Suppressor macrophage treated with lipopolysaccharide for 1 hour (primary cell): ENCODE results near the gene CDC37.

Experiments
- DNase-seq, 3 donors: peaks; one replicate each; pipeline ENCODE4 v3.0.0-alpha.2; 2020 to 2022

The CDC37 gene

GRCh38 chr19:10403137-10404021, at the start of gene CDC37:
Gene CDC37, minus strand, starts transcription at chr19:10403542. Its CDS starts 63 bp downstream, at chr19:10403479.
- peak; percentile 98 to 100 (median 99) for DNase-seq

GRCh38 chr19:10450853-10451609, 47.7 kb upstream of the CDC37 start:
- peak in 2 of 3 donors; percentile 28 to 36 for DNase-seq

GRCh38 chr19:10450191-10450852, 47.0 kb upstream of the CDC37 start:
- DNase-seq: no peak

GRCh38 chr19:10449037-10449436, 45.7 kb upstream of the CDC37 start:
- no peak for DNase-seq

- no peak for DNase-seq
Observed at GRCh38 chr19:10442698-10443097, 39.4 kb upstream of the CDC37 start.

- DNase-seq: no peak
Observed at GRCh38 chr19:10439588-10439987, 36.2 kb upstream of the CDC37 start.

- DNase-seq: no peak
Observed at GRCh38 chr19:10433131-10433536, 29.8 kb upstream of the CDC37 start.

GRCh38 chr19:10432736-10433130, 29.4 kb upstream of the CDC37 start:
- no peak for DNase-seq

GRCh38 chr19:10431943-10432735, 28.8 kb upstream of the CDC37 start:
- peak; percentile 78 to 91 (median 82) for DNase-seq

- DNase-seq: peak; percentile 73 to 78 (median 74)
Observed at GRCh38 chr19:10431254-10431942, 28.1 kb upstream of the CDC37 start.

GRCh38 chr19:10430505-10431253, 27.3 kb upstream of the CDC37 start:
- peak; percentile 74 to 93 (median 88) for DNase-seq

GRCh38 chr19:10428996-10429381, 25.6 kb upstream of the CDC37 start:
- DNase-seq: no peak

GRCh38 chr19:10427169-10427568, 23.8 kb upstream of the CDC37 start:
- no peak for DNase-seq

GRCh38 chr19:10424011-10424637, 20.8 kb upstream of the CDC37 start:
- peak; percentile 81 to 92 (median 87) for DNase-seq

- DNase-seq: no peak
Observed at GRCh38 chr19:10422846-10423245, 19.5 kb upstream of the CDC37 start.

GRCh38 chr19:10422046-10422461, 18.7 kb upstream of the CDC37 start:
- peak in 1 of 3 donors; percentile 72 for DNase-seq

- DNase-seq: peak; percentile 67 to 78 (median 73)
Observed at GRCh38 chr19:10421240-10422045, 18.1 kb upstream of the CDC37 start.

- peak; percentile 75 to 91 (median 78) for DNase-seq
Observed at GRCh38 chr19:10420444-10421239, 17.3 kb upstream of the CDC37 start, which contains the start of gene PDE4A. Gene PDE4A, plus strand, starts transcription at chr19:10420538. Its CDS starts 227 bp downstream, at chr19:10420765.
